SK-N-MC (cell line): ENCODE results near the gene CREB3L2.

Experiments
- EZH2 ChIP-seq: fragments of 200-600 bp; sonication (generic); IDR thresholded peaks from one replicate; pipeline ENCODE4 v1.6.1; 2017; ENCODE audit warnings: antibody characterized with exemption
- FOXP2 ChIP-seq: optimal IDR thresholded peaks from 2 replicates; pipeline ENCODE3; 2011; ENCODE audit warnings: mild to moderate bottlenecking, moderate library complexity; ENCODE audit not compliant: insufficient read depth; ENCODE audit errors: extremely low read length, control extremely low read depth
- POLR2AphosphoS5 ChIP-seq: IDR thresholded peaks from 2 replicates; pipeline ENCODE4 v1.6.1; 2012; ENCODE audit warnings: mild to moderate bottlenecking, low read depth, low read length, borderline replicate concordance

GRCh38 chr7:137828456-137828855 lies 173.4 kb downstream of the CREB3L2 start:
- TF ChIP-seq EZH2 (no peak), POLR2AphosphoS5 (no peak), FOXP2 (no peak)
